NCI-H1417 (cell line): Measurements from ENCODE around the gene GZMB.
A peak's percentile ranks its signal among the peaks of the same experiment; 100 is the strongest.
"Not testable (repeated sequence)": the region's sequence is repeated elsewhere in the genome, so short reads cannot be mapped to it uniquely, and the experiment has no call there.

ENCODE experiments used
- DNase-seq, 3 experiments: peaks; one replicate each; lab custom pipeline; 2025; lab: John Stamatoyannopoulos, UW

GZMB gene, protein sequence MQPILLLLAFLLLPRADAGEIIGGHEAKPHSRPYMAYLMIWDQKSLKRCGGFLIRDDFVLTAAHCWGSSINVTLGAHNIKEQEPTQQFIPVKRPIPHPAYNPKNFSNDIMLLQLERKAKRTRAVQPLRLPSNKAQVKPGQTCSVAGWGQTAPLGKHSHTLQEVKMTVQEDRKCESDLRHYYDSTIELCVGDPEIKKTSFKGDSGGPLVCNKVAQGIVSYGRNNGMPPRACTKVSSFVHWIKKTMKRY

GRCh38 chr14:24634158-24634557 lies at the start of gene GZMB:
TSS of gene GZMB (minus strand) at chr14:24634190. CDS start at chr14:24634160, 30 bp downstream.
- no peak for DNase-seq

GRCh38 chr14:24681056-24681455 lies 47.1 kb upstream of the GZMB start:
- no peak for DNase-seq

GRCh38 chr14:24680516-24680915 lies 46.5 kb upstream of the GZMB start:
- no peak for DNase-seq

DNA sequence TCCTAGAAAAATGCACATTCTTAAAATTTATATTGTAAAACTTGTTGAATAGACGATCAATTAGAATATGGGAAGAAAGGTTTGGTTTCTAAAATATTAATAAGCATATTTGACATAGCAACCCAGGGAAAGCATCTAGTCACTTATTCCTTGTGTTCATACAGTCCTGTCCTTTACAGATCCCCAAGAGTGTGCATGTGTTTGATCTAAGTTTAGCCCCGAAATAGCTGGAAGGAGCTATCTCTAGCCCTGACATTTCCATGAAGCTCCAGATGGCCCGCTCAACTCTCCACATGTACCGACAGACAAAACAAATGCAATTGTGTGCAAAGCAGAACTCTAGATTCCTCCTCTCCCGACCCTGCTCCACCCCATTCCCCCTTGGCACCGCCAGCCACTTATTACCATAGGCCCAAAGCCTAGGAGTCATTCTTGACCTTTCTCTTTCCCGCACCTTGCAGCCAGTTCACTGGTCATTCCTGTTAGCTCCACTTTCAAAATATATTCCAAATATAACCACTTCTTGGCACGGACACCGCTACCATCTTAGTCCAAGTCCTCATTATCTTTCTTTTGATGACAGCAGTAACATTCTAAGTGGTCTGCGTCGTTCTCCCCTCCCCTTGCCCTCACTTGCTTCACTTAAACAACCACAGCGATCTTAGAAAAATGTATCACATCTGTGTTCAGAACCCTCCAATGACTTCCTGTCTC lies 45.4 kb upstream of the GZMB start:
- no peak for DNase-seq

GRCh38 chr14:24678801-24679247 lies 44.8 kb upstream of the GZMB start:
- peak; percentile 73 to 94 (median 88) for DNase-seq

GRCh38 chr14:24677956-24678355 lies 44.0 kb upstream of the GZMB start:
- no peak for DNase-seq

DNA sequence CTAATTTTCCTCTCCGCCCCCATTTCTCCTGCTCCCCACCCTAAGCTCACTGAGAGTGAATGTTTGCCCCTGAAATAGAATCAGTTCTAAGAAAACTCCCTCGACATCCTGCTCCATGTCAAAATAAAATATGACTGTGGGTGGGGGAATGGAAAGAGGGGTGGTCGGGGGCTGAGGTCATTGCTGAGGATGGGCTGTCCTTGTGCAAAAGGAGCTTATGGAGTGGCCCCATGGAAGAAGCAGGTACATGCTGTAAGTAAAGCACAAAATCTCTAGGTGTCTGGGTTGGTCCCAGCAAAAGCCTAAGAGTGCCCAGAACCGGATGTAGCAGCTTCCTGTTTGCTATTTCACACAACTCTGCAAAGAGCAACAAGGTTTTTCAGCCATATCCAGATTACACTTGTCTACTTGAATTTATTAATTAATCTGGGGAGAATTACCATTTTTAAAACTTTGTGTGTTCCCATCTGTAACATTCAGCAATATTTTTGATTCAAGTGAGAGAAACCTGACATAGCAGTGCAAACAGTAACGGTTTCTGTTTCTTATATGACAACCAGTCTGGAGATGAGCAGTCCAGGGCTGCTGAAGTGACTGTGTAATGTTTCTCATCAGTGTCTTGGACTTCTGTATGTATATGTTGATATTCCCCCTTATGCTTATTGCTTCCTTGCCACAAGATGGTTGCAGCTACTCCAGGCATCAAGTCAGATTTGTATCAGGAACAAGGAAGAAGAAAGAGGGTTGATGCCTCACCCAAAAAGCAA lies 40.4 kb upstream of the GZMB start:
- DNase-seq, result no peak

- DNase-seq, result no peak
These were observed 39.7 kb upstream of the GZMB start for GRCh38 chr14:24673534-24674203.

GRCh38 chr14:24673059-24673458 lies 39.1 kb upstream of the GZMB start:
- DNase-seq, result no peak

DNA sequence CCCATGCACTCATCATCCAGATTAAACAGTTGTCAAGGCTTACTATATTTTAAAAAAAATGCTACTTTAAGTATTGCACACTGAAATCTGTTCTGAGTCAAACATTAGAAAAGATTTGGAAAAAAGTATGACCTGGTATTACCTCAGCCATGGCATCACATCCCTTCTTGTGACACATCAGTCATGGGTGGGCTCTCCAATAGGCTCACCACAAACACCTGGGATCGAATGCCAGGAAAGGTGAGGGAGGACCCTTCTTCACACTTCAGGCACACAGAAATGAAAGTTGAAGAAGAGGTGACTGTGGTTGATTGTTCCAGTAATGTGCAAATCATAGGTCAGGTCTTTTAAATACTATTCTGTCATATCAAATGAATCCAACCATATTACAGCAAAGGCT lies 36.6 kb upstream of the GZMB start:
- DNase-seq, result no peak

GRCh38 chr14:24669651-24670050 lies 35.7 kb upstream of the GZMB start:
- DNase-seq, result no peak

- DNase-seq, result no peak
These were observed 31.5 kb upstream of the GZMB start for GRCh38 chr14:24665440-24665991.

DNA sequence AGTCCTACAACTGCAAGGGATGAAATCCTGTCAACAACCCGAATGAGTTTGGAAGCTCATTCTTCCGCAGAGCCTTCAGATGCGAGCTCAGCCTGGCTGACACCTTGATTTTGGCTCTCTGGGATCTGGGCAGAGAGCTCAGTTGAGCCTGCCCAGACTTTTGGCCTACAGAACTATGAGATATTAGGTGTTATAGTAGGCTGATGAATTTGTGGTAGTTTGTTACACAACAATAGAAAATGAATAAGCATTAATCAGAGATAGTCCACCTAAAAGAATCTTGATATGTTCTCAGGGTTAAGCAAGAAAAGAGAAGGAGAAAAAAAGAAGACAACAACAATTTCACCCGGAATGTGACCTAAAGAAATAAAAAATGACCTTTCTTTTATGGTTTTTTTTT lies 30.4 kb upstream of the GZMB start:
- no peak for DNase-seq

GRCh38 chr14:24662753-24663152 lies 28.8 kb upstream of the GZMB start:
- DNase-seq, result no peak

GRCh38 chr14:24659916-24660570 lies 26.1 kb upstream of the GZMB start:
- DNase-seq, result no peak

- not testable (repeated sequence) for DNase-seq
These were observed 14.4 kb upstream of the GZMB start for GRCh38 chr14:24648361-24648760.

DNA sequence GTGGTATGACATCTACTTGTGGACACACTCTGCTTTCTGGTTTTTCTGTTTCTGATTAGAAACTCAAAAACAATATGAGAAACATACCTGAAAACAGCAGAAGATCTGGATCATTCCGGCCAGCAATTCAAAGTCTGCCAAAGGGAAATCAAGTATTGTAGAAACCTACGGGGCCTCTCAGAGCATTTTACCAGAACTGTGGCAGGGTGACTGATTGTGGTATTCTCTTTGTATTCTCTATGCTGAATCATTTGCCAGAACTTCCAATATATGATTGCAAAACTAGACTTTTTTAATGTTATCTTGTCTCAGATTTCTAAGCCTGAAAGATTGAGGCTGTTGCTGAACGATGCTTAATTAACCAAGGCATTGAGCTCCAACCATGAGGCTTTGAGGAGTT lies 5.9 kb upstream of the GZMB start:
- no peak for DNase-seq

DNA sequence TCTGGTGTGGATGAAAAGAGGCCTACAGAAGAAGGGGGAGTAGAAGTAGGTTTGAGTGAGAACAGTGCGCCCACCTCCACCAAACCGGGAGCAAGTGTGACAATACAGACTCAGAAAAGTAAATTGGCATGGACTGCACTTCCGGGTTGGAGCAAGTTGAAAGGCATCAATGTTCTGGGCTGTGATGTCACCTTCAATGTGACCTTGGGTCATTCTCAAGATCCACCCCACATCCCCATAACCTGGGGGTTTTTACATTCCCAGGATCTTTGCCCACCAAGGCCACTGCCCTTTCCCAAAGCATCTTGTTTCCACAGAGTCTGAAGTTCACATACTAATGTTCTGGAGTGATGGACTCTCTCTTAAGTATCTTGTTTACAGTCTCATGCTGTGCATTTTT lies 5.3 kb upstream of the GZMB start:
- DNase-seq, result no peak

GRCh38 chr14:24633353-24633752 lies 637 bp downstream of the GZMB start:
- DNase-seq, result no peak

GRCh38 chr14:24632761-24633160 lies 1.2 kb downstream of the GZMB start:
- DNase-seq, result no peak

- no peak for DNase-seq
These were observed 1.7 kb downstream of the GZMB start for GRCh38 chr14:24632336-24632735.
